Measurements from ENCODE around the gene SPIB.
"Not testable (repeated sequence)": the region's sequence is repeated elsewhere in the genome, so short reads cannot be mapped to it uniquely, and the experiment has no call there.

Gene SPIB

DNA sequence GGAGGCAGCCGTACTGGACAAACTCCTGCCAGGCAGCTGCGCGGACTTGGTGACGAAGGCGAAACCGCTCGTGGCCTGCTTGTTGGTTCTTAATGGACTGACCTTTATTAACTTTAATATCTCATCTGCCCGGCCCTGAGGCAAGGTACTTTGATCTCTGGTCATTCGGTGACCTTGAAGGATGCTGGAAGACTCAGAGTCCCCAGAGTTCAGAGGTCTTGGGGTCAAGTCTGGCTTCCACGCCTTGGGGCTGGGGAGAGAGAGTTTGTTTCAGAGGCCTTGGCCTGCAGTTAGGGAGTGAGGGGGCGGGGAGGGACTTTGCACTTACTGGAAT is 47.9 kb downstream of the SPIB start:
- H3K4me1 Mint-ChIP-seq: peaks cover 3% of the 10 kb centered on the region
- TF ChIP-seq, protein P1, sequence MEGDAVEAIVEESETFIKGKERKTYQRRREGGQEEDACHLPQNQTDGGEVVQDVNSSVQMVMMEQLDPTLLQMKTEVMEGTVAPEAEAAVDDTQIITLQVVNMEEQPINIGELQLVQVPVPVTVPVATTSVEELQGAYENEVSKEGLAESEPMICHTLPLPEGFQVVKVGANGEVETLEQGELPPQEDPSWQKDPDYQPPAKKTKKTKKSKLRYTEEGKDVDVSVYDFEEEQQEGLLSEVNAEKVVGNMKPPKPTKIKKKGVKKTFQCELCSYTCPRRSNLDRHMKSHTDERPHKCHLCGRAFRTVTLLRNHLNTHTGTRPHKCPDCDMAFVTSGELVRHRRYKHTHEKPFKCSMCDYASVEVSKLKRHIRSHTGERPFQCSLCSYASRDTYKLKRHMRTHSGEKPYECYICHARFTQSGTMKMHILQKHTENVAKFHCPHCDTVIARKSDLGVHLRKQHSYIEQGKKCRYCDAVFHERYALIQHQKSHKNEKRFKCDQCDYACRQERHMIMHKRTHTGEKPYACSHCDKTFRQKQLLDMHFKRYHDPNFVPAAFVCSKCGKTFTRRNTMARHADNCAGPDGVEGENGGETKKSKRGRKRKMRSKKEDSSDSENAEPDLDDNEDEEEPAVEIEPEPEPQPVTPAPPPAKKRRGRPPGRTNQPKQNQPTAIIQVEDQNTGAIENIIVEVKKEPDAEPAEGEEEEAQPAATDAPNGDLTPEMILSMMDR (IDR thresholded peaks at IDR 0.05; ENCODE audit: unreplicated experiment in 3 of 3): no peak

DNA sequence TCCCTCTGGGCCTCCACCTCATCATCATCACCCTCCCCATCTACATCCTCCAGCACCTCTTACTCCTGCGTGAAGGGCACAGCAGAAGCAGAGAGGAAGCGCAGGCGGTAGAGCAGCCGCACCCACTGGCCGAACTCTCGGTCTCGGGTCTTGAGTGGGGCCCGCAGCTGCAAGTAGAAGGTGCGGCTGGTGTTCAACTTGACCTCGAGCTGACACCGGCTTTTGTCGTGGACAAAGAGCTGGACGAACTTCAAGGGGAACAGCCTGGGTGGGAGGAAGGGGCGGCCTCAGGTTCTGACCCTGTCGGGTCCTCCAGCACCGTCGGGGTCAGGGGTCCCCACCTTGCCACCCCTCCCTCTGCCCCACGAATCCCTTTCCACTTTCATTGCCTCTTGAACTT is 48.8 kb downstream of the SPIB start:
- TF ChIP-seq, protein P1 (IDR thresholded peaks at IDR 0.05; ENCODE audit: unreplicated experiment in 3 of 3): no peak
- Mint-ChIP-seq H3K27me3 (ENCODE audit: low read depth) (peaks cover 3% of the 10 kb centered on the region), H3K4me3 (no peak overlapping the region), H3K9me3 (no peaks in the 10 kb centered on the region), H3K4me1 (peaks cover 3% of the 10 kb centered on the region), H3K27ac (no peak overlapping the region), H3K36me3 (ENCODE audit: low read depth) (no peaks in the 10 kb centered on the region)

More for the DNA sequence above, 47.9 kb downstream of the SPIB start:
- Mint-ChIP-seq H3K27ac (no peak overlapping the region), H3K9me3 (no peaks in the 10 kb centered on the region), H3K27me3 (ENCODE audit: low read depth) (peaks cover 3% of the 10 kb centered on the region), H3K36me3 (ENCODE audit: low read depth) (no peaks in the 10 kb centered on the region), H3K4me3 (no peak overlapping the region)

DNA sequence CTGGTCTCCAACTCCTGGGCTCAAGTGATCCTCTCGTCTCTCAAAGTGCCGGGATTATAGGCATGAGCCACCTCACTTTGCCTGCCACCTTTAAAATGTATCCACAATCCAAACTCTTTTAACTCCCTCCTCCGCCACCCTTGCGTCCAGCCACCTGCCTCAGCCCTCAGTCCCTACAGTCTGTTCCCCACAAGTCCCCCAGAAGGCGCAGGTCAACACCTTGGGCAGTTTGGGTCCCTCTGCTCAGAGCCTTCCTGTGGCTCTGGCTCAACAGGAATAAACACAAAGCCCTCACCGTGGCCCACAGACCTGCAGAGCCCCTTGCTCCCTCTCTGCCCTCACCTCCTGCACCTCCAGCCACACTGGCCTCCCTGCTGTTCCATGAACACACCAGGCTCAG is 50.1 kb downstream of the SPIB start:
- Mint-ChIP-seq H3K27me3 (ENCODE audit: low read depth) (peaks cover 1% of the 10 kb centered on the region), H3K27ac (no peak overlapping the region), H3K4me1 (peaks cover 3% of the 10 kb centered on the region), H3K9me3 (no peaks in the 10 kb centered on the region), H3K36me3 (ENCODE audit: low read depth) (no peaks in the 10 kb centered on the region), H3K4me3 (no peak overlapping the region)
- TF ChIP-seq, protein P1 (IDR thresholded peaks at IDR 0.05; ENCODE audit: unreplicated experiment in 3 of 3): no peak

DNA sequence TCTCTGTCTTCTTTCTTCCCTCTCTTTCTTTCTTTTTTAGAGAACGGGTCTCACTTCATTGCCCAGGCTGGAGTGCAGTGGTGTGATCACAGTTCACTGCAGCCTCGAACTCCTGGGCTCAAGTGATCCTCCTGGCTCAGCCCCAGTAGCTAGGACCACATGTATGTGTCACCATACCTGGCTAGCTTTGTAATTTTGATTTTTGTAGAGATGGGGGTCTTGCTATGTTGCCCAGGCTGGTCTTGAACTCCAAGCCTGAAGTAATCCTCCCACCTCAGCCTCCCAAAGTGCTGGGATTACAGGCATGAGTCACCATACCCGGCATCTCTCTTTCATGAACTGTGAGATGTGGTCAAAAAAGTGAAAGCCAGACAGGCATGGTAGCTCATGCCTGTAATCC is 54.6 kb downstream of the SPIB start:
- Mint-ChIP-seq H3K36me3 (ENCODE audit: low read depth) (peaks cover 18% of the 10 kb centered on the region), H3K27ac (peak overlapping the region in 1 of 3 experiments; percentile 17), H3K4me1 (peaks cover 14% of the 10 kb centered on the region)
- not testable (repeated sequence) for H3K4me3 Mint-ChIP-seq; H3K9me3 Mint-ChIP-seq; H3K27me3 Mint-ChIP-seq (ENCODE audit: low read depth)

DNA sequence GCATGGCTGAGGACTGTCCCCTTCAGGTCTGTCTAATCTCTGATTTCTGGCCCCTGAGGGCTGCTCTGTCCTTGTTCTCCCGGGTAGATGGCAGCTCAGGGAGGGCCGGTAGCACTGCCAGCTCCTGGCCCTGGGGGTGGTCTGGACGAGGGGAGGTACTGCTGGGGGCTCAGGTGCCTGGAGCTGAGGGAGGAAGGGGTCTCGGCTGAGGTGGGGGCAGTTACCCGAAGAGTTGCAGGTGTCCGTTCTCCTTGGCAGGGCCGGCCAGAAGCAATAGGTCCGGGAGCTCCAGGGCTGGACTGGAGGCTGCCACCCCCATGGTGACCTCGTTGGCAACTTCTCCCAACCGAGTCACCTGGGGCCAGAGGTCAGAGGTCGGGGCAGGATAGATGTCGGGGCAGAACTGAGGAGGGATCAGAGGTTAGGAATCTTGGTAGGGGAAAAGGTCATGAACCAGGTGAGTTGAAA is 56.4 kb downstream of the SPIB start:
- Mint-ChIP-seq H3K9me3 (peaks cover 3% of the 10 kb centered on the region), H3K36me3 (ENCODE audit: low read depth) (peaks cover 30% of the 10 kb centered on the region), H3K27ac (peak overlapping the region in 2 of 3 experiments; percentile 32 to 34), H3K4me3 (peak overlapping the region; percentile 80 to 98 (median 97)), H3K27me3 (ENCODE audit: low read depth) (no peaks in the 10 kb centered on the region), H3K4me1 (peaks cover 14% of the 10 kb centered on the region)
- TF ChIP-seq, protein P1 (IDR thresholded peaks at IDR 0.05; ENCODE audit: unreplicated experiment in 3 of 3): no peak

DNA sequence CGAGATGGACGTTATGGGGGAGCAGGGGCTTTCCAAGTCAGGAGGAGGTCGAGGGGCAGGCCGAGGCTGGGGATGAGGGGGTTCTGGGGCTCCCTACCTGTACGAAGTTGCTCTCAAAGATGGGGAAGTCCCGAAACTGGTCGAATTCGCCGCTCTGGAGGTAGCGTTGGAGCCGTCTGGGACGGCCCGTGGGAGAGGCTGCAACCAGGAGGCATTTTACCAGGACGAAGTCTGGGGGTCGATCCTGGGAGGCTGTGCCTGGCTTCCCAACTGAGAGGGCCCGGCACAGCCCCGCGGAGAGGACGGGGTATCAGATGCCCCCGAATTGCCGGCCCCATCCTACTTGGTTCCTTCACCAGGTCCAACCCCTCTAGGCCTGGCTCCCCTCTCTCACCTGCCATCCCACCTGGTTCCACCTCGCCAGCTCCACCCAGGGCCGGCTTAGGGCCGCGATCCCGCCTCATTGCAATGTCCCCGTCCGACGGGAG is 57.0 kb downstream of the SPIB start:
- Mint-ChIP-seq H3K27ac (peak overlapping the region in 1 of 3 experiments; percentile 99), H3K36me3 (ENCODE audit: low read depth) (peaks cover 31% of the 10 kb centered on the region)
- TF ChIP-seq, protein P1 (IDR thresholded peaks at IDR 0.05; ENCODE audit: unreplicated experiment in 3 of 3): no peak

More for the DNA sequence above, 57.0 kb downstream of the SPIB start:
- H3K27me3 Mint-ChIP-seq (ENCODE audit: low read depth): no peaks in the 10 kb centered on the region
- H3K4me3 Mint-ChIP-seq: peak overlapping the region; percentile 97 to 98 (median 98)
- peaks cover 3% of the 10 kb centered on the region for H3K9me3 Mint-ChIP-seq
- peaks cover 14% of the 10 kb centered on the region for H3K4me1 Mint-ChIP-seq
